Liver (tissue), 2 donors: ENCODE data around the gene YIPF6.

Experiments used
- CTCF ChIP-seq: fragments of 150-350 bp; IDR thresholded peaks from 2 replicates; pipeline ENCODE4 v1.5.1; 2017; ENCODE audit warnings: improper control_type of control experiment, low read depth, low read length; ENCODE audit not compliant: missing input control
- MAX ChIP-seq: IDR thresholded peaks from 2 replicates; pipeline ENCODE4 v1.6.1; 2016; ENCODE audit warnings: antibody characterized with exemption
- donor health status: healthy.

- no peak for TF ChIP-seq CTCF
- TF ChIP-seq MAX: no peak
These were observed 37.6 kb downstream of the YIPF6 start for GRCh38 chrX:68536429-68536828.
